HepG2 (cell line): Measurements from ENCODE around the gene DPEP2NB. TPM values are rescaled to one million over a fixed set of nuclear protein-coding genes. Genes with fewer than 3 reads are reported as not detected.

Source experiments
- ATAC-seq: fragments of 200-7000 bp; cut with Tn5 transposase; 3 replicates; pipeline ENCODE4 v1.9.1; 2020; ENCODE audit warnings: mild to moderate bottlenecking, moderate library complexity
- BruUV-seq: library from RNA; stranded (reverse); fragments of 400-500 nt; replicated peaks from 2 replicates; lab custom pipeline; 2021; lab: Mats Ljungman, UMichigan
- CTCF ChIA-PET: fragments of 300-600 bp; formaldehyde crosslinking; extraction: SDS; loops from one replicate; lab custom pipeline; 2021; ENCODE audit warnings: low total read pairs, inconsistent platforms, low intra/inter-chr PET ratio; lab: Yijun Ruan, JAX
- POLR2A ChIA-PET: fragments of 350-600 bp; sonication (Branson Sonifier 250); formaldehyde crosslinking; loops from one replicate; lab custom pipeline; 2020; ENCODE audit warnings: antibody characterized with exemption, inconsistent platforms; lab: Yijun Ruan, JAX
- DNase-seq: peaks from one replicate; pipeline ENCODE4 v3.0.0-alpha.2; 2015; ENCODE audit warnings: low spot score
- FAIRE-seq: peaks from 3 replicates; lab custom pipeline; 2011; peaks lifted over from hg19 to GRCh38; lab: Jason Lieb, UNC
- H2AFZ ChIP-seq: one replicate; pipeline ENCODE4 v1.6.1; 2011; ENCODE audit warnings: low read length, inconsistent platforms
- H3K27ac ChIP-seq: fragments of 300-600 bp; 3 replicates; pipeline ENCODE4 v1.8.0; 2011; ENCODE audit warnings: mixed run types, mild to moderate bottlenecking, mixed read lengths, low read length, inconsistent platforms; ENCODE audit not compliant: insufficient read depth; ENCODE audit errors: extremely low read length
- H3K27me3 ChIP-seq, 2 experiments: fragments of 200-600 bp in 1 of 2; 2 replicates in 1 of 2; 3 replicates in 1 of 2; pipeline versions ENCODE4 v1.6.0 to v1.8.0; 2011; ENCODE audit warnings: low read length in 2 of 2, mild to moderate bottlenecking in 2 of 2, moderate library complexity in 2 of 2, inconsistent platforms in 1 of 2; ENCODE audit not compliant: insufficient read depth in 2 of 2, control insufficient read depth in 1 of 2
- H3K36me3 ChIP-seq, 2 experiments: fragments of 200-600 bp in 1 of 2; replicated peaks in 1 of 2; 2 replicates in 1 of 2; 3 replicates in 1 of 2; pipeline versions ENCODE4 v1.5.1 to v1.8.0; 2011; ENCODE audit warnings: low read length in 2 of 2, inconsistent platforms in 1 of 2; ENCODE audit not compliant: insufficient read depth in 2 of 2, control insufficient read depth in 1 of 2
- H3K4me1 ChIP-seq: 2 replicates; pipeline ENCODE4 v1.5.1; 2012; ENCODE audit warnings: low read length, inconsistent platforms; ENCODE audit not compliant: insufficient read depth
- H3K4me2 ChIP-seq: 2 replicates; pipeline ENCODE4 v1.6.0; 2011; ENCODE audit warnings: low read depth, low read length, inconsistent platforms
- H3K4me3 ChIP-seq, 3 experiments: fragments of 200-600 bp in 1 of 3; sonication (generic), shearing (Covaris generic) in 1 of 3; replicated peaks in 1 of 3; 2 replicates each; pipeline ENCODE4 v1.5.1; 2011 to 2016; ENCODE audit warnings: low read length in 3 of 3, inconsistent platforms in 2 of 3, low read depth in 2 of 3, mild to moderate bottlenecking in 2 of 3, control low read depth in 1 of 3, mixed read lengths in 1 of 3; ENCODE audit not compliant: insufficient read depth in 1 of 3
- H3K79me2 ChIP-seq: one replicate; pipeline ENCODE4 v1.6.1; 2011; ENCODE audit warnings: low read length, inconsistent platforms; ENCODE audit not compliant: insufficient read depth
- H3K9ac ChIP-seq: 2 replicates; pipeline ENCODE4 v1.6.0; 2011; ENCODE audit warnings: mild to moderate bottlenecking, low read depth, low read length, inconsistent platforms; ENCODE audit not compliant: insufficient read depth
- H3K9me3 ChIP-seq: 2 replicates; pipeline ENCODE4 v1.5.1; 2012; ENCODE audit warnings: mild to moderate bottlenecking, low read length
- H4K20me1 ChIP-seq: 2 replicates; pipeline ENCODE4 v1.6.0; 2011; ENCODE audit warnings: inconsistent platforms, mild to moderate bottlenecking, low read length, moderate library complexity; ENCODE audit not compliant: insufficient read depth
- ATF7 ChIP-seq, 2 experiments: fragments of 450-650 bp in 1 of 2; sonication (generic) in 1 of 2; formaldehyde crosslinking in 1 of 2; IDR thresholded peaks; 2 replicates each; pipeline versions ENCODE4 v1.4.0 to v1.6.1; 2016 to 2020; ENCODE audit warnings: antibody characterized with exemption in 1 of 2, mild to moderate bottlenecking in 1 of 2, missing genetic modification reagents in 1 of 2
- ETV6 ChIP-seq: sonication (generic); formaldehyde crosslinking; conservative IDR thresholded peaks from 2 replicates; pipeline ENCODE4 v1.4.0; 2020; ENCODE audit warnings: missing genetic modification reagents
- ZBTB7A ChIP-seq: sonication (generic); formaldehyde crosslinking; IDR thresholded peaks from 2 replicates; pipeline ENCODE4 v1.8.0; 2022; ENCODE audit warnings: mild to moderate bottlenecking, missing genetic modification reagents
- ZEB1 ChIP-seq: IDR thresholded peaks from 2 replicates; pipeline ENCODE4 v1.6.1; 2012; ENCODE audit warnings: mild to moderate bottlenecking, low read depth, inconsistent platforms; ENCODE audit not compliant: insufficient replicate concordance
- ZNF431 ChIP-seq: sonication (generic); formaldehyde crosslinking; IDR thresholded peaks from 2 replicates; pipeline ENCODE4 v1.9.0; 2022; ENCODE audit warnings: missing genetic modification reagents, low read depth, mild to moderate bottlenecking, borderline replicate concordance
- ZNF605 ChIP-seq: sonication (generic); formaldehyde crosslinking; IDR thresholded peaks from 2 replicates; pipeline ENCODE4 v1.8.0; 2022; ENCODE audit warnings: mild to moderate bottlenecking, missing genetic modification reagents
- ZNF850 ChIP-seq: sonication (generic); formaldehyde crosslinking; conservative IDR thresholded peaks from 2 replicates; pipeline ENCODE4 v1.9.0; 2021; ENCODE audit warnings: mild to moderate bottlenecking, missing genetic modification reagents
- WGBS: methylation state at CpG from one replicate; pipeline ENCODE4 v1.1.6; 2017; ENCODE audit warnings: low lambda C conversion rate; 5-methylcytosine and 5-hydroxymethylcytosine counted together
- in situ Hi-C: cut with HindIII; loops from 2 replicates; pipeline ENCODE4 v1.10.0; 2017; ENCODE audit warnings: low pct_unique_long_range_greater_than_20kb; ENCODE audit not compliant: extremely low pct_ligation_motif_present
- intact Hi-C: fragments of 100-400 bp; cut with micrococcal nuclease; formaldehyde crosslinking; loops from one replicate; pipeline ENCODE4 v1.10.0; 2022; ENCODE audit not compliant: unreplicated experiment
- polyA plus RNA-seq, 8 experiments: library from polyadenylated mRNA; depleted of rRNA in 3 of 8; stranded (reverse) in 7 of 8; unstranded in 1 of 8; fragments of >200 nt; fragmentation: Illumina TruSeq in 4 of 8; extraction: Trizol in 4 of 8; gene quantifications; 2 replicates each; pipeline versions ENCODE4 v1.2.1 to v1.2.3, GENCODE V29; 2011 to 2016; ENCODE audit warnings: low read depth in 4 of 8, missing spikeins in 1 of 8, mixed read lengths in 1 of 8; ENCODE audit not compliant: insufficient read depth in 1 of 8
- total RNA-seq, 5 experiments: library from RNA; depleted of rRNA; stranded (reverse); fragments of >200 nt; fragmentation: Illumina TruSeq; extraction: Trizol; gene quantifications; 2 replicates each; pipeline ENCODE4 v1.2.3, GENCODE V29; 2016; ENCODE audit warnings: low read depth in 1 of 5
- TF ChIP-seq, protein P1 (sequence below), 2 experiments: sonication (generic) in 1 of 2; formaldehyde crosslinking in 1 of 2; IDR thresholded peaks; 2 replicates each; pipeline versions ENCODE4 v1.6.1 to v1.9.0; 2014 to 2022; ENCODE audit warnings: antibody characterized with exemption in 1 of 2, borderline replicate concordance in 1 of 2, inconsistent platforms in 1 of 2, low read depth in 1 of 2, missing genetic modification reagents in 1 of 2
- TF ChIP-seq, protein P2 (sequence below): sonication (generic); formaldehyde crosslinking; IDR thresholded peaks from 2 replicates; pipeline ENCODE4 v1.4.0; 2020; ENCODE audit warnings: missing genetic modification reagents, borderline replicate concordance
- TF ChIP-seq, protein P3 (sequence below): sonication (generic); formaldehyde crosslinking; IDR thresholded peaks from 2 replicates; pipeline ENCODE4 v1.8.0; 2022; ENCODE audit warnings: mild to moderate bottlenecking, missing genetic modification reagents

DPEP2NB gene
- total and polyA plus RNA-seq, 2 of the 13 experiments (the other 11 are each of a cell fraction or from before 2014, with no cell fraction given): not detected

DNA sequence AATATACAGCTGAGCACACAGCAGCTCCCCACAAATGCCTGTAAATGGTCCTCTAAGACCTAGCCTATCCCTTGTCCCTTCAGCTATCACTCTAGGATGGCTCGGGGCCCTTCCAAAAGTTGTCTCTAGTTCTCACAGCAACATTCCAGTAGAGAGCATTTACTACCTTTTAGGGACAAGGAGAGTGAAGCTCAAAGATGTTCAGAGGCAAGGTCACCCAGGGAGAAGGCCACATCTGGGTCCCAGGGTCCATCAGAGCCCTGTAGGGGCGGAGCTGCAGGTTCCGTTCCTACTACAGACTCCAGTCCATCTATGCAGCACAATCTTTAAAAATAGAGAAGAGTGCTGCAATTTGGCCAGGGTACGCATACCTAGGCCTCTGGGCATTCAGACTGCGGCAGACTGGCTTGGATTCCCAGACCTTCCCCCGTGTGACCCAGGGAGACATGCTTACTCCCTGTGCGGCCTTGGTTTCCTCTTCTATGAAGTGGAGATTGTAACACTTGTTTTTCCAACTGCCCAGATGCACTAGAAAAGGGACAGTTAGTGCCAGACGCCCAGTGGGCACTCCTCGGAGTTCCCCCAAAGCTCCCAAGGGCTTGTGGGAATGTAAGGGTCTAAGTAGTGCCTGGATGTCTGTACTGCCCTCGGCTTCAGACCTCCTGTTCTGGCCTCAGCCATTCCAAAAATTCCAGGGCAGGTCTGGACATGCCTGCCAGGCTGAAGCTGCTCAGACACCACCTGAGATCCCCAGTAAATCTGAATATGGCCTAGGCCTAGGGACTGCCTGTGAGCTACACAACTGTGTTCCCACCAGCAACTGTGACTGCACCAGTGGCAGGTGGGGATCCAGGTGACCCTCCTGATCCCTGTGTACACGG lies 49.8 kb downstream of the DPEP2NB start:
- Histone ChIP-seq H3K27ac (peak overlapping the region; percentile 75), H3K4me1 (peaks cover 58% of the 10 kb centered on the region), H3K9ac (peak overlapping the region; percentile 97), H3K27me3 (no peaks in the 10 kb centered on the region; a peak in 1 of 5 replicates), H2AFZ (no peak overlapping the region), H3K4me2 (peak overlapping the region; percentile 92), H3K9me3 (no peaks in the 10 kb centered on the region), H3K36me3 (peaks cover 20 to 27% of the 10 kb centered on the region in 2 experiments), H3K79me2 (peaks cover 68% of the 10 kb centered on the region), H4K20me1 (peaks cover 16% of the 10 kb centered on the region), H3K4me3 (peak overlapping the region; percentile 89 to 91 (median 90))
- peak; percentile 39 for DNase-seq
- ChIA-PET CTCF (no interaction called here), POLR2A (interaction anchor here (0.5 to 12.9 kb wide), 25 partner anchors 9 to 404 kb away, joined by 3 to 226 read pairs (median 5); partner anchors contain the start of genes CTCF, CTRL, DDX28 and DPEP2)
- WGBS: 29% methylated on average over 10 of the region's 11 CpGs
- intact Hi-C loops: no loop called here
- peak; percentile 11 for ATAC-seq
- in situ Hi-C loops: no loop called here
- peak; percentile 72 for FAIRE-seq
- BruUV-seq: TSS peak; percentile 64
- TF ChIP-seq ZBTB7A (CRISPR knock-in tag) (no peak), ZEB1 (no peak), ETV6 (no peak), ZNF850 (no peak), ZNF431 (CRISPR knock-in tag) (no peak), ZNF605 (CRISPR knock-in tag) (peak; percentile 44; the same call in 1 of the 2 replicates), ATF7 (IDR thresholded peaks at IDR 0.05) (no peak), ATF7 (CRISPR knock-in tag; IDR thresholded peaks at IDR 0.05) (no peak)
- TF ChIP-seq, protein P1, sequence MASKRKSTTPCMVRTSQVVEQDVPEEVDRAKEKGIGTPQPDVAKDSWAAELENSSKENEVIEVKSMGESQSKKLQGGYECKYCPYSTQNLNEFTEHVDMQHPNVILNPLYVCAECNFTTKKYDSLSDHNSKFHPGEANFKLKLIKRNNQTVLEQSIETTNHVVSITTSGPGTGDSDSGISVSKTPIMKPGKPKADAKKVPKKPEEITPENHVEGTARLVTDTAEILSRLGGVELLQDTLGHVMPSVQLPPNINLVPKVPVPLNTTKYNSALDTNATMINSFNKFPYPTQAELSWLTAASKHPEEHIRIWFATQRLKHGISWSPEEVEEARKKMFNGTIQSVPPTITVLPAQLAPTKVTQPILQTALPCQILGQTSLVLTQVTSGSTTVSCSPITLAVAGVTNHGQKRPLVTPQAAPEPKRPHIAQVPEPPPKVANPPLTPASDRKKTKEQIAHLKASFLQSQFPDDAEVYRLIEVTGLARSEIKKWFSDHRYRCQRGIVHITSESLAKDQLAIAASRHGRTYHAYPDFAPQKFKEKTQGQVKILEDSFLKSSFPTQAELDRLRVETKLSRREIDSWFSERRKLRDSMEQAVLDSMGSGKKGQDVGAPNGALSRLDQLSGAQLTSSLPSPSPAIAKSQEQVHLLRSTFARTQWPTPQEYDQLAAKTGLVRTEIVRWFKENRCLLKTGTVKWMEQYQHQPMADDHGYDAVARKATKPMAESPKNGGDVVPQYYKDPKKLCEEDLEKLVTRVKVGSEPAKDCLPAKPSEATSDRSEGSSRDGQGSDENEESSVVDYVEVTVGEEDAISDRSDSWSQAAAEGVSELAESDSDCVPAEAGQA (IDR thresholded peaks at IDR 0.05; ENCODE audit: low read depth): no peak
- TF ChIP-seq, protein P1 (CRISPR knock-in tag; IDR thresholded peaks at IDR 0.05; ENCODE audit: borderline replicate concordance): no peak
- TF ChIP-seq, protein P2, sequence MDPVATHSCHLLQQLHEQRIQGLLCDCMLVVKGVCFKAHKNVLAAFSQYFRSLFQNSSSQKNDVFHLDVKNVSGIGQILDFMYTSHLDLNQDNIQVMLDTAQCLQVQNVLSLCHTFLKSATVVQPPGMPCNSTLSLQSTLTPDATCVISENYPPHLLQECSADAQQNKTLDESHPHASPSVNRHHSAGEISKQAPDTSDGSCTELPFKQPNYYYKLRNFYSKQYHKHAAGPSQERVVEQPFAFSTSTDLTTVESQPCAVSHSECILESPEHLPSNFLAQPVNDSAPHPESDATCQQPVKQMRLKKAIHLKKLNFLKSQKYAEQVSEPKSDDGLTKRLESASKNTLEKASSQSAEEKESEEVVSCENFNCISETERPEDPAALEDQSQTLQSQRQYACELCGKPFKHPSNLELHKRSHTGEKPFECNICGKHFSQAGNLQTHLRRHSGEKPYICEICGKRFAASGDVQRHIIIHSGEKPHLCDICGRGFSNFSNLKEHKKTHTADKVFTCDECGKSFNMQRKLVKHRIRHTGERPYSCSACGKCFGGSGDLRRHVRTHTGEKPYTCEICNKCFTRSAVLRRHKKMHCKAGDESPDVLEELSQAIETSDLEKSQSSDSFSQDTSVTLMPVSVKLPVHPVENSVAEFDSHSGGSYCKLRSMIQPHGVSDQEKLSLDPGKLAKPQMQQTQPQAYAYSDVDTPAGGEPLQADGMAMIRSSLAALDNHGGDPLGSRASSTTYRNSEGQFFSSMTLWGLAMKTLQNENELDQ: no peak
- TF ChIP-seq, protein P3, sequence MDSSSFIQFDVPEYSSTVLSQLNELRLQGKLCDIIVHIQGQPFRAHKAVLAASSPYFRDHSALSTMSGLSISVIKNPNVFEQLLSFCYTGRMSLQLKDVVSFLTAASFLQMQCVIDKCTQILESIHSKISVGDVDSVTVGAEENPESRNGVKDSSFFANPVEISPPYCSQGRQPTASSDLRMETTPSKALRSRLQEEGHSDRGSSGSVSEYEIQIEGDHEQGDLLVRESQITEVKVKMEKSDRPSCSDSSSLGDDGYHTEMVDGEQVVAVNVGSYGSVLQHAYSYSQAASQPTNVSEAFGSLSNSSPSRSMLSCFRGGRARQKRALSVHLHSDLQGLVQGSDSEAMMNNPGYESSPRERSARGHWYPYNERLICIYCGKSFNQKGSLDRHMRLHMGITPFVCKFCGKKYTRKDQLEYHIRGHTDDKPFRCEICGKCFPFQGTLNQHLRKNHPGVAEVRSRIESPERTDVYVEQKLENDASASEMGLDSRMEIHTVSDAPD: no peak
